ENCODE data around the gene SCN5A.

Gene SCN5A

DNA sequence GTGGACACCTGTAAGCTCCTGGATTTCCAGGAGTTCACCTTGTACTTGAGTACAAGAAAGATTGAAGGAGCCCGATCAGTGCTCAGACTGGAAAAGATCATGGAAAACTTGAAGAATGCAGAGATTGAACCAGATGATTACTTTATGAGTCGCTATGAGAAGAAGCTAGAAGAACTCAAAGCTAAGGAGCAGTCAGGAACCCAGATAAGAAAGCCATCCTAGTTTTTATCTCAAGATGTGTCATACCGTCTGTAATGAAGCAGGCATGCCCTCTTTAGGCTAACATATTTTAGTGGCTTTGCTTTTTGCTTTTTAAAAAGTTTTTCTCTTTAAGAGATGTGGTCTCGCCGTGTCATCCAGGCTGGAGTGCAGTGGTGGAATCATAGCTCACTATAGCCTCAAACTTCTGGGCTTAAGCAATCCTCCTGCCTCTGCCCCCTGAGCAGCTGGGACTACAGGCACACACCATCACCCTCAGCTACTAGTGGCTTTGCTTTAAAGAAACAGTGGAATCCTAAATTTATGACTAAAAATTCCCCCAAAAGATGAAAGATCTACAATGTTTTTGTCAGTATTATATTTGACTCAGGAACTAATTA is 125.2 kb downstream of the SCN5A start:
- TF ChIP-seq, protein P1, sequence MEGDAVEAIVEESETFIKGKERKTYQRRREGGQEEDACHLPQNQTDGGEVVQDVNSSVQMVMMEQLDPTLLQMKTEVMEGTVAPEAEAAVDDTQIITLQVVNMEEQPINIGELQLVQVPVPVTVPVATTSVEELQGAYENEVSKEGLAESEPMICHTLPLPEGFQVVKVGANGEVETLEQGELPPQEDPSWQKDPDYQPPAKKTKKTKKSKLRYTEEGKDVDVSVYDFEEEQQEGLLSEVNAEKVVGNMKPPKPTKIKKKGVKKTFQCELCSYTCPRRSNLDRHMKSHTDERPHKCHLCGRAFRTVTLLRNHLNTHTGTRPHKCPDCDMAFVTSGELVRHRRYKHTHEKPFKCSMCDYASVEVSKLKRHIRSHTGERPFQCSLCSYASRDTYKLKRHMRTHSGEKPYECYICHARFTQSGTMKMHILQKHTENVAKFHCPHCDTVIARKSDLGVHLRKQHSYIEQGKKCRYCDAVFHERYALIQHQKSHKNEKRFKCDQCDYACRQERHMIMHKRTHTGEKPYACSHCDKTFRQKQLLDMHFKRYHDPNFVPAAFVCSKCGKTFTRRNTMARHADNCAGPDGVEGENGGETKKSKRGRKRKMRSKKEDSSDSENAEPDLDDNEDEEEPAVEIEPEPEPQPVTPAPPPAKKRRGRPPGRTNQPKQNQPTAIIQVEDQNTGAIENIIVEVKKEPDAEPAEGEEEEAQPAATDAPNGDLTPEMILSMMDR (conservative IDR thresholded peaks at IDR 0.05), result no peak
- H3K27ac ChIP-seq, result no peak overlapping the region

DNA sequence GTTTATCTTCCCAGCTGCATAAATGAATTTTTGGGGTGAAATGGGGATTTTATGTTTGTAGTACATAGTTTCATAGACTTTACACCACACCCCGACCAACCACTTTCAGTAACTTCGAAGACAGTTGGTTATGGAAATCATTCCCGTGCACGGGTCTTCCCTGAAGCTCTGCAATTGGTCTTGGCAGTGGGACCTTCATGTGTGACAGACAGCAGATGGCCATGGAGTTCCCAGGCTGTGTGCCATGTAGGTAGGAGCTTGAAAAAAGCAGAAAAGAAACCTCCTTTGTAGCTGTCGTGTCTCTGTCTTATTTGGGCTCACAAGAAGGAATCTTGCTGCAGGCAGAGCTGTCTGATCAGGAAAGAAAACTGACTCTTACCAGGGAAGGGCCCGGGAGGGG is 127.5 kb downstream of the SCN5A start:
- H3K27ac ChIP-seq, result no peak overlapping the region
- TF ChIP-seq, protein P1 (conservative IDR thresholded peaks at IDR 0.05), result no peak

DNA sequence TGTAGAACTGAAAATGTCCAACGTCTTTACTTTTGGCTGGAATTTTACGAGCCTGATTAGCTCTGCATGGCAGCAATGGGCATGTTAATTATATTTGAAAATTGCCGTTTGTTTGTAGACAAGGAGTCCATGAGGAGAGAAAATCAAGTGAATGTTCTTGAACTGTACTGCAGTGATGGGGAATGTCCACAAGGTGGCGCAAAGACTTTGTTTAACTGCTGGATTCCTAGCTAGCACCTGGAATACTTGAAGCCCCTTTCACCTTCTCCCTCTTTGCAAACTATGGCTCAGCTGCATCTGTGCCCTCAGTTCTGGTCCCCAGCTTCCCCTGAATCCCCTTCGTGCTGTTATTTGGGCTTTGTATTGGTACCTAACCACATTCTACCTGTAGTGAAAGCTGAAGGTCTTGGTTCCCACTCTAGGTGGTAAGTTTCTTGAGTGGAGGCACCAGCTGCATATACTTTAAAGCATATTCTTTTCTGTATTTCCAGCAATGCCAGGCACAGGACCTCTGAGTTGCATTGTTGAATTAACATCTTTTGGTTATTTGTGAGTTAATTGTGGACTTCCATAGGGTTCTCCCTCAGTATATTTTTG is 128.0 kb downstream of the SCN5A start:
- TF ChIP-seq, protein P1 (conservative IDR thresholded peaks at IDR 0.05), result peak; percentile 94
- no peak overlapping the region for H3K27ac ChIP-seq

DNA sequence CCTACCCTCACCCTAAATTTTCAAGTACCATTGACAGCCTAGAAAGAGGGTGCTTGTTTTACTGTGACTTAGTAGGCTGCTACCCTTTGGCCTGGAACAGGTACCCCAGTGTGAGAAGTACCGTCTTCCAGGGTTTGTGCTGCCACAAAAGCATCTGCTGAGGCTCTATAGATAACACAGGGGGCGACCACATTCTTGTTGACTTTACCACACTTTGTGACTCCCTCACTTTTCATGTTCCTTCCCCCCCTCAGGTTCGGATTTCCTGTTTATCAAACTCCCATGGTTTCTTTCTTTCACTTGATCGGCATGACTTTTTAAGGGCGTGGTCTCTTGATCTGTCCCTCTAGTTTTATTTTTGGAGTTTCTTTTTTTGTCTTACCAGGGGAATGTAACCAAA is 129.8 kb downstream of the SCN5A start:
- TF ChIP-seq, protein P1 (conservative IDR thresholded peaks at IDR 0.05), result no peak
- H3K27ac ChIP-seq, result no peak overlapping the region

DNA sequence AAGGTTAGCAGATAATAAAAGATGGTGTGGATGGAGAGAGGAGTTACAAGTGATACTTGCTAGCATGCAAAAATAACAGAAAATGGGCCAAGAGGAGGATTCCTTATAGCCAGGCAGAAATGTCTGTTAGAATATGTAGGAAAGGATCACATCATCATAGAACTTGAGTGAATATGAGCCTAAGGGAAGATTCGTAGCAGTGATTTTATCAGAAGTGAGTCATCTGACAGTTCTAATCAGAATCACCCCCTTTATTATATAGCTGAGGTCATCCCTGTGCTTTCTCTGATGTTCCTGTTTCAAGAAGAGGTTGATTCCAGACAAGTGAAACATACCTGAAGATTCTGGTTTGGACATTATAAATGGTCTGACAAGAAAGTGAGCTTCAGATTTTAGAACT is 130.5 kb downstream of the SCN5A start:
- peak overlapping the region; percentile 52 for H3K27ac ChIP-seq
- TF ChIP-seq, protein P1 (conservative IDR thresholded peaks at IDR 0.05), result no peak

DNA sequence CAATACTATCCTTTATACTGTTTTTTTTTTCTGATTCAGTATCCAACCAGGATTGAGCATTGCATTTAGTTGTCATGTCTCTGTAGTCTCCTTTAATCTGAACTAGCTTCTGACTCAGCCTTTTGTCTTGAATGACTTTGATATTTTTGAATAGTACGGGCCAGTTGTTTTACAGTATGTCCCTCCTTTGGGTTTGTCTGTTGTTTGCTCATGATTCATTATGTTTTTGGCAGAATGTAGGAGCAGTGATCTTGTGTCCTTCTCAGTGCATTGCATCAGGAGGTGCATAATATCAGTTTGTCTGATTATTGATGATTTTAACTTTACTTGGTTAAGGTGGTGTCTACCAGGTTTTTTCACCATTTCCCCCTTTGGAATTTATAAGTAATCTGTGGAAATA is 132.8 kb downstream of the SCN5A start:
- no peak overlapping the region for H3K27ac ChIP-seq
- TF ChIP-seq, protein P1 (conservative IDR thresholded peaks at IDR 0.05), result no peak

DNA sequence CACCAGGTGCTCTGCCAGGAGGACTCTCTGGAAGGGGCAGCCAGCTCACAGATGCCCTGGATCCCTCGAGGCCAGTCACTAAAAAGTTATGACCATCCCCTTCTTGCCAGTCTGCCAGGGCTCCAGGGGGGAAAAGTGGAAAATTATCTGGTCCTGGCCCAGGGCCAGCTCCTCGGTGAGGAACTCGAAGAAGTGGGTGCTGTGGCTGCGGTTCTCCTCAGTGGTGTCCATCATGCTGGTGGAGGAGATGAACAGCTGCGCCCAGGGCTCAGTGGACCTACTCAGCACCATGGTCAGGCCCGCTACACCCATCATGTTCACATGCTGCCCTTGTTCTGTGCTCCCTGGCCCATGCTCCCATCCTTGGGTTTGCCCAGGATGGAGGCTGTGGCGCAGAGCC is 134.1 kb downstream of the SCN5A start:
- no peak overlapping the region for H3K27ac ChIP-seq
- TF ChIP-seq, protein P1 (conservative IDR thresholded peaks at IDR 0.05), result no peak

Measured in VCaP (cell line).